Right lobe of liver (tissue), 4 donors: ENCODE measurements around the gene C13orf46.

ENCODE experiments used
- CTCF ChIP-seq, 4 donors: fragments of 200-600 bp in 3 of 4; fragments of 450-650 bp in 1 of 4; IDR thresholded peaks; one replicate each; pipeline versions ENCODE4 v1.5.1 to v1.8.0; 2016 to 2022; ENCODE audit warnings: antibody characterized with exemption in 4 of 4, mild to moderate bottlenecking in 2 of 4
- POLR2A ChIP-seq: fragments of 450-650 bp; IDR thresholded peaks from one replicate; pipeline ENCODE4 v1.6.1; 2017; ENCODE audit warnings: antibody characterized with exemption, mild to moderate bottlenecking
- donor health status: DM: no; HTN: no; CAD: no.
- donor health status: DM: no; HTN: no; CAD: no.
- donor health status: DM: no; HTN: yes; CAD: no.

- TF ChIP-seq POLR2A = no peak
- TF ChIP-seq CTCF (IDR thresholded peaks at IDR 0.05) = no peak
Observed at GRCh38 chr13:113955235-113955634, 18.6 kb downstream of the C13orf46 start.
